HG03354 (cell line): ENCODE data around the gene TPST1.
A peak's percentile ranks its signal among the peaks of the same experiment; 100 is the strongest.
"Not testable (repeated sequence)": the region's sequence is repeated elsewhere in the genome, so short reads cannot be mapped to it uniquely, and the experiment has no call there.

ENCODE experiments used
- ATAC-seq: cut with Tn5 transposase; IDR thresholded peaks from one replicate; pipeline ENCODE4 v1.9.1; 2021; ENCODE audit warnings: mild to moderate bottlenecking; ENCODE audit not compliant: unreplicated experiment, poor library complexity, severe bottlenecking

TPST1 gene

DNA sequence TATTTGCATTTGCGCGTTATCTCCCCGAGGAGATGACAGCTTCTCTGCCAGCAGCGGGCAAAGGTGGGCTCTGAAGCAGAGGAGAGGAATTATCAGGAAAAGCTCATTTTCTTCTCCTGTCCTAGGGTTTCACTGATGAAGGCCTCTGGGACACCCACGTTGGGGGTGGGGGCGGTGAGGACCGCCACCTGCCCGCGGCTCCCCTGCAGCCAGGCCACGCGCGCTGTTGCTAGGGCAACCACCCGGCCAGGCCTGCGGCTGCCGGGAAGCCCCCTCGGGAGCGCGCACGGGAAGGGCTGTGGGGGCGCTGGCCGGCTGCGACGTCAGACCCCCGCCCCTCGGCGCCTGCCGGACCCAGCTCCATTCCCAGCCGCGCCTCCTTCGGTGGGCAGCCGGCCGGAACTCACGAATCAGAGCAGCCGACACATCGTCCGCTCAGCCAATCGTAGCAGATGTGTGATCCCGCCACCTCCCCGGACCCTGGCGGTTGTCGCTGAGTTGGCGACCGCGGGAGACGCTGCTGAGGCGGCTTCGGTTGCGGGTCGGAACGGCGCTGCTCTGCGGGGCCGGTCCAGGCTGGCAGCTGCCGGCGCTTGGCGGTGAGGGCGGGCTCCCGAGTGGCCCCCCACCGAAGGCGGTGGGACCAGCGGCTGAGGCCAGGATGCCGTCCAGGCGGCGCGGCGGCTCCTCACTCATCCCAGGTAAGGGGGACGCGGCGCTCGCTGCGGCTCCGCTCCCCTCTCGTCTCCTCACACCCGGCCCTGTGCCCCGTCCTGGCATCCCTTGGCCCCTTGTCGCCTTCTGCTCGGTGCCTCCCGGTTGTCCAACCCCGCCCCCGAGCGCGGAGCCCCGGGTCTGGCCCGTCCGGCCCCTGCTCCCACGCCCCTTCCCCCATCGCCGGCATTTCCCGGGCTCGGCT lies at the start of gene TPST1:
TSS of gene TPST1 (plus strand) at position 513 of the 919 bp plus-strand sequence. CDS start 35,092 bp downstream, outside the sequence.
- peak; percentile 92 for ATAC-seq

DNA sequence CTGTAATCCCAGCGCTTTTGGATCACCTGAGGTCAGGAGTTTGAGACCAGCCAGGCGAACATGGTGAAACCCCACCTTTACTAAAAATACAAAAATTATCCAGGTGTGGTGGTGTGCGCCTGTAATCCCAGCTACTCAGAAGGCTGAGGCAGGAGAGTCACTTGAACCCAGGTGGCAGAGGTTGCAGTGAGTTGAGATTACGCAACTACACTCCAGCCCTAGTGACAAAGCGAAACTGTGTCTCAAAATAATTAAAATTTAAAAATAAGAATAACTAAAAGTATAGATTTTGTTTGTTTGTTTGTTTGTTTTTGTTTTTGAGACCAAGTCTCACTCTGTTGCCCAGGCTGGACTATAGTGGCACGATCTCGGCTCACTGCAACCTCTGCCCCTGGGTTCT lies 49.1 kb upstream of the TPST1 start:
- ATAC-seq = not testable (repeated sequence)

DNA sequence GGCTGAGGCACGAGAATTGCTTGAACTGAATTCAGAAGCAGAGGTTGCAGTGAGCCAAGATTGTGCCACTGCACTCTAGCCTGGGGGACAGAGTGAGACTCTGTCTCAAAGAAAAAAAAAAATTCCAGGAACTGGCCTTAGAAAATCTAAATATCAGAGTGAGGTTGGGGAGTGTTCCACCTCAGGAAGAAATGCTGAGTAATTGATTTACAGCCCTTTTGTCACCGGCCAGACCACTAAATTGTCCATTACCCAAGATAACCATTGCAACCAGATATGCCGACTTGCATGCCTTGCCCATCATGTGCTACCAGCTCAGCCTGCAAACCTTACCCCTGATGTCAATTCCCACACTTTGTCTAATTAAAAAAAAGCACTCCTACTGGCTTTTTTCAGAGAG lies 48.1 kb upstream of the TPST1 start:
- no peak for ATAC-seq

DNA sequence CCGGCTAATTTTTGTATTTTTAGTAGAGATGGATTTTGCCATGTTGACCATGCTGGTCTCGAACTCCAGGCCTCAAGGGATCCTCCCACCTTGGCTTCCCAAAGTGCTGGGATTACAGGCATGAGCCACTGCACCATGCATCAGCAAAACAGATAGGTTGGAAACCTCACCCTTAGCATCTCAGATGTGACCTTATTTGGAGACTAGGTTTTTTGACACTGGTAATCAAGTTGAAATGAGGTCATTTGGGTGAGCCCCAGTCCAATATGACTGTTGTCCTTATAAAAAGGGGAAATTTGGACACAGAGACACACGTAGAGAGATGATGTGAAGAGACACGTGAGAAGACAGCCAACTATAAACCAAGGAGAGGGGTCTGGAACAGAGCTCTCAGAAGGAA lies 42.5 kb upstream of the TPST1 start:
- no peak for ATAC-seq

DNA sequence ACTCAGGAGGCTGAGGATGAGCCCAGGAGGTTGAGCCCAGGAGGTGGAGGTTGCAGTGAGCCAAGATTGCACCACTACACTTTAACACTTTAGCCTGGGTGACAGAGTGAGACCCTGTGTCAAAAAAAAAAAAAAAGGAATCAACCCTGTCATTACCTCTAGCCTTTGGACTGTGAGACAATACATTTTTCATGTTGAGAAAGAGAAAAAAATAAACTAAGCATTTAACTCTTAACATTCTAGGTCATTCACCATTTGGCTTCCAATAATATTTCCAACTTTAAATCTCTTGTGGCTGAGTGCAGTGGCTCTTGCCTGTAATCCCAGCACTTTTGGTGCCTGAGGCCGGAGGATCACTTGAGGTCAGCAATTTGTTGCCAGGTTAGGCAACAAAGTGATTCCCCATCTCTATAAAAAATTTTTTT lies 41.9 kb upstream of the TPST1 start:
- no peak for ATAC-seq

DNA sequence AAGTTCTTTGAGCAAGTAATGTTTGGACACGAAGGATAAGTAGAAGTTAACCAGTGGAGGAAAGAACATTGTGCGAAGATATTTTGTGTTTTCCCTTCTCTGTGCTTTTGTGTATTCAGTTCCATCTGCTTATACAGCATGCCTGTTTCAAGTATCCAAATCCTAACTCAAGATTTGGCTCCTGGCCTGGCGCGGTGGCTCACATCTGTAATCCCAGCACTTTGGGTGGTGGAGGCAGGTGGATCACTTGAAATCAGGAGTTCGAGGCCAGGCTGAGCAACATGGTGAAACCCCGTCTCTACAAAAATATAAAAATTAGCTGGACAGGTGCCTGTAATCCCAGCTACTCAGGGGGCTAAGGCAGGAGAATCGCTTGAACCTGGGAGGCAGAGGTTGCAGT lies 40.8 kb upstream of the TPST1 start:
- no peak for ATAC-seq

DNA sequence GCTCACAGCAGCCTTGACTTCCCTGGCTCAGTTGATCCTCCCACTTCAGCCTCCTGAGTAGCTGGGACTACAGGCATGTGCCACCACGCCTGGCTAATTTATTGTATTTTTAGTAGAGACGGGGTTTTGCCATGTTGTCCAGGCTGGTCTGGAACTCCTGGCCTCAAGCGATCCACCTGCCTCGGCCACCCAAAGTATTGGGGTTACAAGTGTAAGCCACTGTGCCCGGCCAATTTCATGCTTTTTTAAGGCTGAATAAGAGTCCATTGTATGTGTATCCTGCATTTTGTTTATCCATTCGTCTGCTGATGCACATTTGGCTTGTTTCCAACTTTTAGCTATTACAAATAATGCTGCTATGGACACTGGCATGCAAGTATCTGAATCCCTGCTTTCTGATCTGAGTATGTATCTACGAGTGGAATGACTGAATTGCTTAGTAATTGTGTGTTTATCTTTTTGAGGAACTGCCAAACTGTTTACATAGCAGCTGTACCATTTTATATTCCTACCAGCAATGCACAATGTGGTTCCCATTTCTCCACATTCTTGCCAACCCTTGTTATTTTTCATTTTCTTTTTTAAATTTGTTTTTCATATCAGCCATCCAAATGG lies 37.3 kb upstream of the TPST1 start:
- no peak for ATAC-seq

DNA sequence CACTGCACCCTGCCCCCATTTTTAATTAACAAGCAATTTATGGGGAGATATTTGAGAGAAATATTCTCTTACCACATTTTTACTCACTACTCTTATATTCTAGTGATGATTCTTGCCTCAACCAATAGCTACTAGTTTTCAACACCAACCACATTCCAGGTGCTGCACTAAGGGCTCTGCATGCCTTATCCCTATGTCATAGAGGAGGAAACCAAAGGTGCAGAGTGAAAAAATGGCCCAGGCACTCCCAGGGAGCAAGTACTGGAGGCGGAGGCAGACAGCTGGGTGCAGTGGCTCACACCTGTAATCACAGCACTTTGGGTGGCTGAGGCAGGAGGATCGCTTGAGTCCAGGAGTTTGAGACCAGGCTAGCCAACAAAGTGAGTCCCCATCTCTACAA lies 35.5 kb upstream of the TPST1 start:
- ATAC-seq = no peak

DNA sequence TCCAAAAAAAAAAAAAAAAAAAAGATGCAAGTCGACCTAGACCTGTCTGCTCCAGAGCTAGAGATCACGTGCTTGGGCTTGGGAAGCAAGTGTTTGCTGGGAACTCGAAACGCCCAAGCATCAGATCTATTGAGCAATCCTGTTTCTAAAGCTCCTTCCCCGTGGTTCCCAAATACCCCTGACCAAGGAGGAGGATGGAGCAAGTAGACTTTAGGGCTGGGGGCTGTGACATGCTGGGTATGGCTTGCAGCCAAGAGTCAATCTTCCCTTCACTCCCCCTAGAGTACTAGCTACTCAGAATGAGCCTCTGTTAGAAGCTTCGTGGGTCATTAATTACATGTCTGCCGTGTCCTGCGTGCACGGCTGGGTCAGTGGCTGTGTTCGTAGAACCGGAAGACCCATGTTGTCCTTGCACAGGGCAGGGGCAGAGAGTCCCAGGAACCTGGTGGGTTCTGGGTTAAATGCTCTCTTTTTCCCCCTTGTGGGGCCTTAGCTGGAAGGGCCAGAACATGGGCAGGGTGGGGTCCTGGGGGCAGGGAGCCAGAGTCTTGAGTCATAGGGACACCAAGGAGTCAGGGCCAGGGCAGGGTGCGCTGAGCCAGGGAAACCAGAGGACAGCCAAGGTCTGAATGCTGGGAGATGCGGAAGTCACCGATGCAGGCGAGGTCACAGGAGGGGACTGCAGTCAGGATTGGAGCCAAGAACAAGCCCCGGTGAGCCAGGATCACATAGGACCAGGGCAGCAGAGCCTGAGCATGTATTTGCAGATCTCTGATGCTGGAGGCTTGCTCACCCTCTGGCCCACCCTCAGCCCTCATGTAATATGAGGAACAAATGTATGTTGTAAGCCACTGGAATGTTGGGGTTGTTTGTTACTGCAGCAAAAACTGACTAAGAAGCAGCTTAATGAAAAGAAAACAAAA lies 34.6 kb upstream of the TPST1 start:
- ATAC-seq = no peak

DNA sequence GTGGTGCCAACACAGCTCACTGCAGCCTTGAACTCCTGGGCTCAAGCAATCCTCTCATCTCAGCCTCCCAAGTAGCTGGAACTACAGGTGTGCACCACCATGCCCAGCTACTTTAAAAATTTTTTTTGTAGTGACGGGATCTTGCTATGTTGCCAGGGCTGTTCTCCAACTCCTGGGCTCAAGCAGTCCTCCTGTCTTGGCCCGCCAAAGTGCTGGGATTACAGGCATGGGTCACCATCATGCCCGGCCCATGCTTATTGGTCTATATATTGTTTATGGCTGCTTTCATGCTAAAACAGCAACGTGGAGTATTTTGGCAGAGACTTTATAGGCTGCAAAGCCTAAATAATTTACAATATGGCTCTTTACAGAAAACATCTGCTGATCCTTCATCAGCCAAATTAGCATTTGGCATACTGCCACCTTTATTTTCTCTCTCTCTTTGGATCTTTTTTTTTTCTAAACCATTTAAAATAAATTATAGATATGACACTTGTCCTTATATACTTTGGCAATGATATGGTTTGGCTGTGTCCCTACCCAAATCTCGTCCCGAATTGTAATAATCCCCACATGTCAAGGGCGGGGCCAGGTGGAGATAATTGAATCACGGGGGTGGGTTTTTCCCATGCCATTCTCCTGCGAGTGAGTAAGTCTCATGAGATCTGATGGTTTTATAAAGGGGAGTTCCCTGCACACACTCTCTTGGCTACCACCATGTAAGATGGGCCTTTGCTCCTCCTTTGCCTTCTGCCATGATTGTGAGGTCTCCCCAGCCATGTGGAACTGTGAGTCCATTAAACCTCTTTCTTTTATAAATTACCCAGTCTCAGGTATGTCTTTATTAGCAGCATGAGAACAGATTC lies 32.4 kb upstream of the TPST1 start:
- ATAC-seq = not testable (repeated sequence)

DNA sequence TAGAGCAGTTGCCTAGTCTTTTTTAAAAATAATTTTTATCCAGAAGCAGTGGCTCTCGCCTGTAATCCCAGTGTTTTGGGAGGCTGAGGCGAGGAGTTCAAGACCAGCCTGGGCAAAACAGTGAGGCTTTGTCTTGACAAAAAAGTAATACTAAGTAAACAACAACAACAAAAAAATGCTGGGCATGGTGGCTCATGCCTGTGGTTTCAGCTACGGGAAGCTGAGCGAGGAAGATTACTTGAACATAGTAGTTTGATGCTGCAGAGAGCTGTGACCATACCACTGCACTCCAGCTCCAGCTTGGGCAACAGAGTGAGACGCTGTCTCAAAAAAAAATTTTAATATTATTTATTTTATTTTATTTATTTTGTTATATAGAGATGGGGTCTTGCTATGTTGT lies 31.3 kb upstream of the TPST1 start:
- no peak for ATAC-seq

DNA sequence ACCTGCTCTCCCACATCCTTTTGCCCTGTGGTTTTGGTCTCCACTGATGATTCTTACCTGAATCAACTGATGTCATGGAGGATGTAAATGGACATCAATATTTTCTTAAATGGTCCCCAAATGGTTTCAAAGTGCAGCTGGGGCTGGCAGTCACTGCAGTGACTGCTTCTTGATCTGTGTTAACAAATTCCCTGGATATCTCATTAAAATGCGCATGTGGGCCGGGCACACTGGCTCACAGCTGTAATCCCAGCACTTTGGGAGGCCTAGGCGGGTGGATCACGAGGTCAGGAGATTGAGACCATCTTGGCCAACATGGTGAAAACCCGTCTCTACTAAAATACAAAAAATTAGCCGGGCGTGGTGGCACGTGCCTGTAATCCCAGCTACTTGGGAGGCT lies 30.1 kb upstream of the TPST1 start:
- not testable (repeated sequence) for ATAC-seq

DNA sequence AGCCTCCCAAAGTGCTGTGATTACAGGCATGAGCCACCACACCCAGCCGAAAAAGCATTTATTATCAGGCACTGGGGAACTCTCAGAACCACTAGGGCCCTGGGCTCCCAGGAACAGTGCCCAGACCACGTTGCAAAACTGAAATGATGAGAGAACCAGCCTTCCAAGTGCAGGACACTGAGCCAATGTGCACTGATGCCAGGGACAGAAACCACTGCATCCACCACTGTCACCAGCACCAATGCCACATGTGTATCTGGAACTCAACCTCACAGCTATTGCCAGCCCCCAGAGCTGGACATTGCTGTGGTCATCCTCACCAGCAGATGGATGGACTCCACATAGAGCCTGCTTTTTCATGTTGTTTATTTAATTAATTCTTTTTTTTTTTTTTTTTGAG lies 28.2 kb upstream of the TPST1 start:
- ATAC-seq = no peak

DNA sequence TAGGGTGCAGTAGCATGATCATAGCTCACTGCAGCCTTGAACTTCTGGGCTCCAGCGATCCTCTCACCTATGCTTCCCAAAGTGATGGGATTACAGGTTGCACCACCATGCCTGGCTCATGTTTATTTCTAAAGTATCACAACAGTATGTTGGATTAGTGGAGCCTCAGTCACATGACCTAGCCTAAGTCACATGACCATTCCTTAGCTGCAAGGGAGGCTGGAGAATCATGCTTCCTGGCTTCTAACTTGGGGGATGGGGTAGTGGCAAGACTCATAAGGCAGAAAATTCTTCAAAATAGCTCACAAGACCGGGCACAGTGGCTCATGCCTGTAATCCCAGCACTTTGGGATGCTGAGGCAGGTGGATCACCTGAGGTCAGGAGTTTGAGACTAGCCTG lies 26.9 kb upstream of the TPST1 start:
- ATAC-seq = no peak

DNA sequence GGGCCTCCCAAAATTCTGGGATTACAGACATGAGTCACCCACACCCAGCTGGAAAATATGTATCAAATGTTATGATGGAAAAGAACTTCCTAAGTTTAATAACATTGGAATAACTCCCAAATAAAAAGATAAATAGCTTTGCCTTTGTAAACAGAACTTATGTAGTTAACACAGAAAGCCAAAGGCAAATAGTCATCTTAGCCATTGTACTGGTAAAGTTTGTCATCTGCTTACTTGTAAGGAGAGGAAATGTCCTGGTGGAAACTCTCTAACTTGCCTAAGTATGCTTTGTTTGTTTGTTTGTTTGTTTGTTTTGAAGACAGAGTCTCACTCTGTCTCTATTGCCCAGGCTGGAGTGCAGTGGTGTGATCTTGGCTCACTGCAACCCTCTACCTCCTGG lies 23.8 kb upstream of the TPST1 start:
- no peak for ATAC-seq

DNA sequence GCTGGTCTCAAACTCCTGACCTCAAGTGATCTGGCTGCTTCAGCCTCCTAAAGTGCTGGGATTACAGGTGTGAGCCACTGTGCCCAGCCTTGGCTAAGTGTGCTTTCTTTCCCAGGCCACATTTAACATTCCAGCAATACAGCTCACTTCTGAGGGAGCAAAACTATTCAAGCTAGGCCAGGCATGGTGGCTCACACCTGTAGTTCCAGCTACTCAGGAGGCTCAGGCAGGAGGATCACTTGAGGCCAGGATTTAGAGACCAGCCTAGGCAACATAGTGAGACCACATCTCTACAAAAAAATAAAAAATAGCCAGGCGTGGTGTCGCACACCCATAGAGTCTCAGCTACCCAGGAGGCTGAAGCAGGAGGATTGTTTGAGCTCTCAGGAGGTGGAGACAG lies 23.3 kb upstream of the TPST1 start:
- no peak for ATAC-seq

DNA sequence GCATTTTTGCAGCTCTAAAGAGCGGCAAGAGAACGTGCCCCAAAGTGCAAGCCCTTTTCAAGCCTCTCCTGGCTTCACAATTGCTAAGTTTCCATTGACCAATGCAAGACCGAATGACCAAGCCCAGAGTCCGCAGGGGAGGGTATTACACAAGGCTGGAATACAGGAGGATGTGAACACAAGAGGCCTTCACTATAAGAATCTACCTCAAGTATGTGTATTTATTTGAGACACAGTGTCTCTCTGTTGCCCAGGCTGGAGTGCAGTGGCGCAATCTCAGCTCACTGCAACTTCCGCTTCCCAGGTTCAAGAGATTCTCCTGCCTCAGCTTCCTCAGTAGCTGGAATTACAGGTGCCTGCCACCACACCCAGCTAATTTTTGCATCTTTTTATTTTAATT lies 22.2 kb upstream of the TPST1 start:
- no peak for ATAC-seq

DNA sequence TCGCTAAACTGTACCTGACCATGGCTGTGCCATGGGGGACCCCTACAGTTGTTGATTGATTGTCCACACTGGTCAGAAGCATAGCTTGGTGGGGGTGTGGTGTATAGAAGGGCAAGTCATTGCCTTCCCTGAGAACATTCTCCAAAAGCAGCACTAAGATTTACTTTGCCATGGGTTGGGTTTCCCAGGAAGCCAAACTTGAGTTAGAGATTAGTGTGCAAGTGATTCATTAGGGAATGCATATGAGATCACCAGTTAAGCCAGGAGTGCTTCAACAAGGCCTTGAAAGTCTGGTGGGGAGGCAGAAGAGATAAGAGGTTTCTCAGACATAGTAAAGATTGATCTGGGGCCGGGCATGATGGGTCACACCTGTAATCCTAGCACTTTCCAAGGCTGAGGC lies 21.4 kb upstream of the TPST1 start:
- ATAC-seq = no peak

DNA sequence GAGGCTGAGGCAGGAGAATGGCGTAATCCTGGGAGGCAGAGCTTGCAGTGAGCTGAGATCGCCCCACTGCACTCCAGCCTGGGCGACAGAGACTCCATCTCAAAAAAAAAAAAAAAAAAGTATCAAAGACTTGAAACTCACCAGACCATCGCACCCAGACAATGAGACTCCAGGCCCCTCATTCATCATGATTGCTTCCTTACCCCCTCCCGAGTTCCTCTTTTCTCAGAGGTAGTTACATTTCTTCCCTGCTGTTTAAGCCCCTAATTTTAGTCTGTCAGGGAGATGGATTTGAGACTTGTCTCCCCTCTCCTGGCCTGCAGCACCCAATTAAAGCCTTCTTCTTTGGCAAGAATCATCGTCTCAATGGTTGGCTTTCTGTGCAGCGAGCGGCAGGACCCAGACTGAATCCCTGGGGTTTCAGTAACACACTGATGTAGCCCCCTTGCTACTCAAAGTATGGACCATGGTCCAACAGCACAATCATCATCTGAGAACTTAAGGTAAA lies 19.4 kb upstream of the TPST1 start:
- ATAC-seq = no peak
